Psoas muscle (tissue), 8 donors: ENCODE measurements around the gene SDC1. TPM values are rescaled to one million over a fixed set of nuclear protein-coding genes. Genes with fewer than 3 reads are reported as not detected.

Experiments
- ATAC-seq, 4 donors: fragments of 200-7000 bp; cut with Tn5 transposase; one replicate each; pipeline ENCODE4 v1.9.1; 2020; ENCODE audit warnings: moderate library complexity in 3 of 4, mild to moderate bottlenecking in 2 of 4
- DNase-seq, 2 donors: peaks; one replicate each; pipeline ENCODE4 v3.0.0-alpha.2; 2020
- H3K27ac ChIP-seq: fragments of 200-600 bp; one replicate; pipeline ENCODE4 v1.8.0; 2022
- H3K27me3 ChIP-seq, 3 donors: fragments of 200-600 bp in 1 of 3; one replicate each; pipeline versions ENCODE4 v1.6.1 to v1.8.0; 2013 to 2022; ENCODE audit warnings: low read length in 2 of 3, mild to moderate bottlenecking in 2 of 3, moderate library complexity in 1 of 3; ENCODE audit not compliant: insufficient read depth in 3 of 3
- H3K36me3 ChIP-seq, 2 donors: fragments of 200-600 bp in 1 of 2; one replicate each; pipeline versions ENCODE4 v1.6.1 to v1.8.0; 2013 to 2022; ENCODE audit warnings: low read depth in 1 of 2, mild to moderate bottlenecking in 1 of 2, moderate library complexity in 1 of 2; ENCODE audit not compliant: insufficient read depth in 1 of 2
- H3K4me1 ChIP-seq: fragments of 200-600 bp; one replicate; pipeline ENCODE4 v1.8.0; 2022
- H3K4me3 ChIP-seq: fragments of 200-600 bp; one replicate; pipeline ENCODE4 v1.8.0; 2022; ENCODE audit warnings: mild to moderate bottlenecking
- H3K9me3 ChIP-seq: fragments of 200-600 bp; one replicate; pipeline ENCODE4 v1.8.0; 2022
- WGBS, 3 donors: extraction: QIAGEN DNeasy Blood & Tissue Kit; methylation state at CpG; one replicate each; pipeline versions ENCODE4 v1.1.6 to v1.1.7; 2013; 5-methylcytosine and 5-hydroxymethylcytosine counted together
- intact Hi-C, 2 donors: fragments of 100-400 bp; cut with DNase I; formaldehyde crosslinking; loops; one replicate each; pipeline versions ENCODE4 v1.11.0 to v1.14.2; 2022
- polyA plus RNA-seq, 3 donors: library from polyadenylated mRNA; stranded (reverse); fragments of 200-250 nt; gene quantifications; one replicate each; pipeline ENCODE4 v1.2.3, GENCODE V29; 2013
- total RNA-seq, 4 donors: library from RNA; stranded (reverse); fragmentation: NEBNext Ultra II Directional in 2 of 4; extraction: Animal tissue kit (Norgen Biotek cat#: 25700) in 2 of 4; gene quantifications; one replicate each; pipeline versions ENCODE4 v1.2.1 to v1.2.4, GENCODE V29; 2021 to 2023
- TF ChIP-seq, protein P1 (sequence below): fragments of 200-600 bp; IDR thresholded peaks from one replicate; pipeline ENCODE4 v1.8.0; 2022; ENCODE audit warnings: antibody characterized with exemption
- donor health status: healthy with polysubstance abuse.
- donor health status: DM: no; HTN: no; CAD: no; lungs with moderate emphysema.
- donor health status: Bipolar disorder and iron deficiency.
- donor health status: healthy.
- donor health status: DM: yes; HTN: yes; CAD: no.
- donor health status: DM: no; HTN: no; CAD: no.
- donor health status: DM: no; HTN: no; CAD: no.
- donor health status: DM: yes; HTN: yes; CAD: no.

SDC1 gene
- total and polyA plus RNA-seq, 7 donors = 0.07 to 0.38 (median 0.11) TPM; not detected in 1

DNA sequence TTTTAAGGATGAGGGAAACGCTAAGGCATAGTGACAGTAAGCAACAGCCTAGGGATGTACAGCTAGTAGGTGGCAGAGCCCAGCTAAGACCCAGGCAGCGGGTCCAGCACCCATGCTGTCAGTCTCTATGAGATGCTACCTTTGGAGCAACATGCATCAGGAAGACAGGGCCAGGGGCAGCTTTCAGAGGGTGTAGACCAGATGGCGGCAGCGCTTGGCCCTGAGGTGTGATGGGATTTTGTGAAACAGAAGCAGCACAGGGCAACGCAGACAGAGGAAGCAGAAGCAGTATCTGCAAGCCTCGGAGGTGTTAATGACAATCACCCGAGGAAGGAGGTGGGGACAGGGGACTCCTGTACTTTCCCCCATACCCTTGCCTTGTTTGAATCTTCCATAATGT is 43.2 kb downstream of the SDC1 start:
- TF ChIP-seq, protein P1, sequence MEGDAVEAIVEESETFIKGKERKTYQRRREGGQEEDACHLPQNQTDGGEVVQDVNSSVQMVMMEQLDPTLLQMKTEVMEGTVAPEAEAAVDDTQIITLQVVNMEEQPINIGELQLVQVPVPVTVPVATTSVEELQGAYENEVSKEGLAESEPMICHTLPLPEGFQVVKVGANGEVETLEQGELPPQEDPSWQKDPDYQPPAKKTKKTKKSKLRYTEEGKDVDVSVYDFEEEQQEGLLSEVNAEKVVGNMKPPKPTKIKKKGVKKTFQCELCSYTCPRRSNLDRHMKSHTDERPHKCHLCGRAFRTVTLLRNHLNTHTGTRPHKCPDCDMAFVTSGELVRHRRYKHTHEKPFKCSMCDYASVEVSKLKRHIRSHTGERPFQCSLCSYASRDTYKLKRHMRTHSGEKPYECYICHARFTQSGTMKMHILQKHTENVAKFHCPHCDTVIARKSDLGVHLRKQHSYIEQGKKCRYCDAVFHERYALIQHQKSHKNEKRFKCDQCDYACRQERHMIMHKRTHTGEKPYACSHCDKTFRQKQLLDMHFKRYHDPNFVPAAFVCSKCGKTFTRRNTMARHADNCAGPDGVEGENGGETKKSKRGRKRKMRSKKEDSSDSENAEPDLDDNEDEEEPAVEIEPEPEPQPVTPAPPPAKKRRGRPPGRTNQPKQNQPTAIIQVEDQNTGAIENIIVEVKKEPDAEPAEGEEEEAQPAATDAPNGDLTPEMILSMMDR = no peak
- Histone ChIP-seq H3K9me3 (no peaks in the 10 kb centered on the region), H3K36me3 (no peaks in the 10 kb centered on the region), H3K4me3 (no peak overlapping the region), H3K27me3 (no peaks in the 10 kb centered on the region), H3K27ac (no peak overlapping the region), H3K4me1 (no peaks in the 10 kb centered on the region)
- 83 to 86% (median 85%) methylated on average over 7 of the region's 7 CpGs for WGBS, 3 donors
- intact Hi-C loops = no loop called here
- no peak for ATAC-seq
- no peak for DNase-seq

DNA sequence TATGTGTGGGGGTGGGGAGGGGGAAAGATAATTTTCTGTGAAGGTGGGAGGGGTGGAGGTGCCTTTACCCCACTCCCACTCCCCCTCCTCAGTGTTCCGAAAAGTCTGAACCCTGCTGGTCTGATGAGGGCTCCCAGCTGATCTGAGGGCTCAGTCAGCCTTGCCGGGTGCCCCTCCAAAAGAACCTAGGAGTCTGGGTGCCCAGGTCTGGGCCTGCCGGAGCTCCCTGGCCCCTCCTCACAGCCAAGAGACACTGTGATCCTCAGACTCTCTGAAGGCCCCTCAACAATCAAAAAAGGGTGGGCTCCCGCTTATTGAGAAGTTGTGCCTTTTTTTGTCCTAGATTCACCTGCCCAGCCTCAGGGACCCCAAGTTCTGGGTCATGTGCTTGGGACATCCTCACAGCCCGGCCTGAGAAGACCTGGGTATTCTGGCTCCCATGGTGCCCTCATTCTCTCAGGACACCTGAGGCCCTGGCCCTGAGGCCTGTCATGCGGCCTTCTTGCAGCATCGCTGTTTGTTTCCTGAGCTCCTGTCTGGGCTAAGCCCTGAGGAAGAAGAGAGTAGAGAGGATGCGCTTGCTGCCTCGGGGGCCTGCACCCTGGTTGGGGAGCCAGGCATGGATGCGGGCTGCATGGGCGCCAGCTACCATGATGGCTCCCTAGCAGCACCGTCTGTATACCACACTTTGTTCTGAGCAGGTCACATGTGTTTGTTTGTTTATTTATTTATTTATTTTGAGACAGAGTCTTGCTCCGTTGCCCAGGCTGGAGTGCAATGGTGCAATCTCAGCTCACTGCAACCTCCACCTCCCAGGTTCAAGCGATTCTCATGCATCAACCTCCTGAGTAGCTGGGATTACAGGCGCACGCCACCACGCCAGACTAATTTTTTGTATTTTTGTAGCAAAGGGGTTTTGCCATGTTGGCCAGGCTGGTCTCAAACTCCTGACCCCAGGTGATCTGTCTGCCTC is 44.0 kb downstream of the SDC1 start:
- ATAC-seq (no peak), DNase-seq (no peak)
- no peaks in the 10 kb centered on the region for H3K4me1 ChIP-seq
- H3K9me3 ChIP-seq = no peaks in the 10 kb centered on the region
- H3K36me3 ChIP-seq = no peaks in the 10 kb centered on the region
- TF ChIP-seq, protein P1 = no peak
- H3K27me3 ChIP-seq = no peaks in the 10 kb centered on the region
- no peak overlapping the region for H3K27ac ChIP-seq
- H3K4me3 ChIP-seq = no peak overlapping the region
- 94 to 97% (median 97%) methylated on average over 17 of the region's 17 CpGs for WGBS, 3 donors
- intact Hi-C loops = no loop called here

DNA sequence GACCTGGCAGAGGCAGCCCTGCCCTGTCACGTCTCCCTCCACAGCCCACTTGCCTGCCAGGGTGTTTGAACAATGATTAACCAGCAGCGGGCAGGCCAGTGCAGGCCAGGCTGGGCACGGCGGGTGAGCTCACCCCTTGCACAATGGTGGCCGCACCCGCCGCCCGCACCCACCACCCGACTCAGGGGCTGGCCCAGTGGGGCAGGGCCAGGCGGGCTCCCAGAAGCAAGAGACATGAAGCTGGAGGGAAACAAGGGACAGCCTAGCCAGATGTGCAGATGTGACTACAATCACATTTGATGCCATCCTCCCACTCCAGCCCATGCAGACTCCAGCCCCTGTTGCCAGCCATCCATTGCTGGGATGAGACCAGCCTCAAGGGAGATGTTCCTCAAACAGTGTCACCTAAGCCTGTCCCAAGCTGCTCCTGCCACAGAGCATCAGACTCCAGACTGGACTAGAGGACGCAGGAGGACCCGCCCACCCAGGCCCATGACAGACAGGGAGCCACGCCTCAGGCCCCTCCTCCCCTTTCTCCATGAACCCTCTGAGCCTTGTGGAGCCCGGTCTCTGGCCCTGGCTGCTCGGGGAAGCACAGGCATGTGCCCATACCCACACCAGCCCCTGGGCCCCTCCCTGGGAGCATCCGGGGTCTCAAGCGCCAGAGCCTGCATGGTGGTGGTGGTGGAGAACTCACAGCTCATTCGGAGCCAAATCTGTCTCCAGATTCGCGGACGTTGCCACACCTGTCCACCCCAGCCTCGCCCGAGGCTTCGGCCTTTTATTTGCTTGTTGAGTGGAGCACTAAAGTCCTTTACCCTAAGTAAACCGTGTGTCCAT is 45.0 kb downstream of the SDC1 start:
- Histone ChIP-seq H3K36me3 (no peaks in the 10 kb centered on the region), H3K27ac (no peak overlapping the region), H3K27me3 (no peaks in the 10 kb centered on the region), H3K4me1 (no peaks in the 10 kb centered on the region), H3K4me3 (no peak overlapping the region), H3K9me3 (no peaks in the 10 kb centered on the region)
- DNase-seq = no peak
- TF ChIP-seq, protein P1 = no peak
- intact Hi-C loops = no loop called here
- ATAC-seq = no peak
- WGBS, 3 donors = 76 to 87% (median 84%) methylated on average over 20 to 25 of the region's 25 CpGs

DNA sequence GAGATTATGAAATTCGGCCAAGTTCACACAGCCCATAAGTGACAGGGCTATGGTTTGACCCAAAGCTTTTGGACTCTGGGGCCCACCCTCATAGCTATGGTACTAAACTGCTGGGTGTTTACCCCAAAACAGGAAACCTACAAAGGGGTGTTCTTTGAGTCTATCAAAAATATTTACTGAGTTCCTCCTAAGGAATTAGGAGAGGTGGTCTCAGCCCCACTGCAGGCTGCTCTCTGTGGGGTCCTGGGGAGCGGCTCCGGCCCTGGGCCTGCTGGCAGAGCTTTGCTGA is 45.5 kb downstream of the SDC1 start:
- H3K4me3 ChIP-seq = no peak overlapping the region
- intact Hi-C loops = no loop called here
- no peaks in the 10 kb centered on the region for H3K4me1 ChIP-seq
- no peak for DNase-seq
- H3K27me3 ChIP-seq = no peaks in the 10 kb centered on the region
- TF ChIP-seq, protein P1 = no peak
- no peaks in the 10 kb centered on the region for H3K9me3 ChIP-seq
- H3K27ac ChIP-seq = no peak overlapping the region
- H3K36me3 ChIP-seq = no peaks in the 10 kb centered on the region
- 87 to 91% (median 90%) methylated on average over 3 of the region's 3 CpGs for WGBS, 3 donors
- ATAC-seq = no peak
